SU-DHL-6 (cell line): Measurements from ENCODE around the gene PUS1.

ENCODE experiments used
- H2AFZ ChIP-seq: fragments of 200-600 bp; sonication (generic); 2 replicates; pipeline ENCODE4 v1.6.1; 2014; ENCODE audit warnings: low read depth, mild to moderate bottlenecking, moderate library complexity, mixed read lengths, antibody characterized with exemption, low read length; ENCODE audit not compliant: severe bottlenecking
- H3F3A ChIP-seq: fragments of 200-600 bp; shearing (Covaris generic); 2 replicates; pipeline ENCODE4 v1.6.0; 2016; ENCODE audit warnings: antibody characterized with exemption, mild to moderate bottlenecking; ENCODE audit not compliant: insufficient read depth
- H3K27ac ChIP-seq: fragments of 200-600 bp; sonication (generic); 2 replicates; pipeline ENCODE4 v1.5.1; 2016; ENCODE audit warnings: low read depth, mild to moderate bottlenecking, low read length, moderate library complexity, mixed read lengths
- H3K27me3 ChIP-seq: fragments of 200-600 bp; sonication (generic), shearing (Covaris generic); 2 replicates; pipeline ENCODE4 v1.6.0; 2014; ENCODE audit warnings: mild to moderate bottlenecking, low read length
- H3K36me3 ChIP-seq: fragments of 200-600 bp; sonication (generic); 2 replicates; pipeline ENCODE4 v1.6.1; 2014; ENCODE audit warnings: mild to moderate bottlenecking, low read length, mixed read lengths
- H3K4me2 ChIP-seq: fragments of 300-600, 200-600 bp; shearing (Covaris generic), sonication (generic); 2 replicates; pipeline ENCODE4 v1.6.0; 2014; ENCODE audit warnings: low read length, low read depth, mild to moderate bottlenecking; ENCODE audit not compliant: poor library complexity, severe bottlenecking
- H3K4me3 ChIP-seq: fragments of 200-600 bp; sonication (generic); 2 replicates; pipeline ENCODE4 v1.5.1; 2014; ENCODE audit warnings: antibody characterized with exemption, low read length, mild to moderate bottlenecking, mixed read lengths; ENCODE audit not compliant: insufficient read depth, poor library complexity, severe bottlenecking
- H3K79me2 ChIP-seq: fragments of 200-600 bp; sonication (generic); 2 replicates; pipeline ENCODE4 v1.6.1; 2014; ENCODE audit warnings: mild to moderate bottlenecking, low read length, moderate library complexity; ENCODE audit not compliant: insufficient read depth
- H3K9ac ChIP-seq: fragments of 200-600 bp; sonication (generic); 2 replicates; pipeline ENCODE4 v1.7.0; 2014; ENCODE audit warnings: mild to moderate bottlenecking, low read length
- H3K9me2 ChIP-seq: fragments of 200-600 bp; sonication (generic); replicated peaks from 2 replicates; pipeline ENCODE4 v1.6.1; 2014; ENCODE audit warnings: low read length; ENCODE audit not compliant: insufficient read depth
- H3K9me3 ChIP-seq: fragments of 200-600 bp; sonication (generic); 2 replicates; pipeline ENCODE4 v1.6.1; 2014; ENCODE audit warnings: low read length, mixed read lengths; ENCODE audit not compliant: insufficient read depth
- H4K20me1 ChIP-seq: fragments of 200-600 bp; sonication (generic); 2 replicates; pipeline ENCODE4 v1.6.1; 2014; ENCODE audit warnings: low read depth, mild to moderate bottlenecking, antibody characterized with exemption, low read length, moderate library complexity, mixed read lengths
- CTCF ChIP-seq: fragments of 200-600 bp; sonication (generic); IDR thresholded peaks from one replicate; pipeline ENCODE4 v1.5.1; 2017; ENCODE audit warnings: antibody characterized with exemption, mild to moderate bottlenecking, low read length, moderate library complexity; ENCODE audit not compliant: insufficient read depth, poor library complexity, severe bottlenecking
- EZH2phosphoT487 ChIP-seq: fragments of 200-600 bp; sonication (generic), shearing (Covaris generic); conservative IDR thresholded peaks from 2 replicates; pipeline ENCODE4 v1.6.1; 2018; ENCODE audit warnings: mild to moderate bottlenecking, antibody characterized with exemption, low read length, moderate library complexity, mixed read lengths

Gene PUS1

GRCh38 chr12:131919051-131919347 is 10.1 kb upstream of the PUS1 start:
- Histone ChIP-seq H3K79me2 (no peaks in the 10 kb centered on the region), H2AFZ (no peak overlapping the region), H3K9ac (no peak overlapping the region), H3K9me3 (no peaks in the 10 kb centered on the region), H3K27me3 (no peaks in the 10 kb centered on the region), H3F3A (no peaks in the 10 kb centered on the region), H3K9me2 (no peaks in the 10 kb centered on the region), H3K4me2 (no peak overlapping the region), H3K4me3 (no peak overlapping the region), H3K27ac (no peak overlapping the region), H3K36me3 (no peaks in the 10 kb centered on the region), H4K20me1 (0 out of 2 replicates have a peak, but pooled peaks cover 8% of the 10 kb centered on the region)
- TF ChIP-seq EZH2phosphoT487 (no peak), CTCF (no peak)

GRCh38 chr12:131919366-131920156 is 9.5 kb upstream of the PUS1 start:
- no peaks in the 10 kb centered on the region for H3K36me3 ChIP-seq
- no peaks in the 10 kb centered on the region for H3K9me3 ChIP-seq
- no peaks in the 10 kb centered on the region for H3K9me2 ChIP-seq
- H3K4me2 ChIP-seq = no peak overlapping the region
- H2AFZ ChIP-seq = no peak overlapping the region
- H3K27ac ChIP-seq = no peak overlapping the region
- no peak overlapping the region for H3K4me3 ChIP-seq
- no peaks in the 10 kb centered on the region for H3K79me2 ChIP-seq
- H3F3A ChIP-seq = peaks cover 5% of the 10 kb centered on the region; the same call in 1 of the 2 replicates
- H3K27me3 ChIP-seq = no peaks in the 10 kb centered on the region
- no peak for TF ChIP-seq EZH2phosphoT487
- no peak overlapping the region for H3K9ac ChIP-seq
- H4K20me1 ChIP-seq = 0 out of 2 replicates have a peak, but pooled peaks cover 8% of the 10 kb centered on the region

GRCh38 chr12:131920157-131920508 is 8.9 kb upstream of the PUS1 start:
- H3K4me3 ChIP-seq = no peak overlapping the region
- no peaks in the 10 kb centered on the region for H3K9me2 ChIP-seq
- no peak overlapping the region for H3K9ac ChIP-seq
- H4K20me1 ChIP-seq = 0 out of 2 replicates have a peak, but pooled peaks cover 8% of the 10 kb centered on the region
- H3K27ac ChIP-seq = no peak overlapping the region
- no peaks in the 10 kb centered on the region for H3K9me3 ChIP-seq
- no peak overlapping the region for H2AFZ ChIP-seq
- no peaks in the 10 kb centered on the region for H3K79me2 ChIP-seq
- peaks cover 10% of the 10 kb centered on the region; the same call in 1 of the 2 replicates for H3F3A ChIP-seq
- H3K4me2 ChIP-seq = no peak overlapping the region
- no peaks in the 10 kb centered on the region for H3K27me3 ChIP-seq
- no peaks in the 10 kb centered on the region for H3K36me3 ChIP-seq
- no peak for TF ChIP-seq CTCF
- TF ChIP-seq EZH2phosphoT487 = no peak
